H9 (cell line): ENCODE results near the gene TPPP. TPM values are rescaled to one million over a fixed set of nuclear protein-coding genes. Genes with fewer than 3 reads are reported as not detected.

ENCODE experiments used
- DNase-seq: peaks from one replicate; pipeline ENCODE4 v3.0.0-alpha.2; 2017
- H2AFZ ChIP-seq: one replicate; pipeline ENCODE4 v1.6.1; 2013; ENCODE audit warnings: mild to moderate bottlenecking, low read length, control low read depth, moderate library complexity
- H2AK5ac ChIP-seq: 2 replicates; pipeline ENCODE4 v1.6.1; 2013; ENCODE audit warnings: low read length, control low read depth, mixed read lengths; ENCODE audit not compliant: insufficient read length
- H2BK120ac ChIP-seq: one replicate; pipeline ENCODE4 v1.6.1; 2013; ENCODE audit warnings: low read depth, mild to moderate bottlenecking, low read length, control low read depth, inconsistent platforms; ENCODE audit not compliant: poor library complexity, severe bottlenecking
- H2BK12ac ChIP-seq: 2 replicates; pipeline ENCODE4 v1.6.1; 2013; ENCODE audit warnings: low read length, control low read depth, mixed read lengths, low read depth; ENCODE audit not compliant: insufficient read length
- H2BK15ac ChIP-seq: 2 replicates; pipeline ENCODE4 v1.6.1; 2013; ENCODE audit warnings: low read depth, low read length, control low read depth
- H2BK20ac ChIP-seq: one replicate; pipeline ENCODE4 v1.6.1; 2013; ENCODE audit warnings: low read depth, mild to moderate bottlenecking, low read length, control low read depth, inconsistent platforms; ENCODE audit not compliant: poor library complexity, severe bottlenecking
- H2BK5ac ChIP-seq: 2 replicates; pipeline ENCODE4 v1.6.1; 2013; ENCODE audit warnings: low read length, control low read depth, mixed read lengths; ENCODE audit not compliant: insufficient read length
- H3K14ac ChIP-seq: 2 replicates; pipeline ENCODE4 v1.6.1; 2013; ENCODE audit warnings: low read length, control low read depth; ENCODE audit not compliant: insufficient read depth
- H3K18ac ChIP-seq: 2 replicates; pipeline ENCODE4 v1.6.1; 2013; ENCODE audit warnings: low read depth, mild to moderate bottlenecking, mixed read lengths, low read length, control low read depth; ENCODE audit not compliant: insufficient read length
- H3K23ac ChIP-seq: 2 replicates; pipeline ENCODE4 v1.6.1; 2013; ENCODE audit warnings: low read length, control low read depth, mixed read lengths, low read depth; ENCODE audit not compliant: insufficient read length
- H3K23me2 ChIP-seq: 2 replicates; pipeline ENCODE4 v1.6.1; 2013; ENCODE audit warnings: low read depth, mild to moderate bottlenecking, mixed read lengths, low read length, control low read depth; ENCODE audit not compliant: insufficient read length, poor library complexity, severe bottlenecking
- H3K27ac ChIP-seq: 2 replicates; pipeline ENCODE4 v1.5.1; 2013; ENCODE audit warnings: low read length, control low read depth, mixed read lengths, low read depth; ENCODE audit not compliant: insufficient read length
- H3K27me3 ChIP-seq: 2 replicates; pipeline ENCODE4 v1.6.1; 2013; ENCODE audit warnings: low read length, control low read depth, inconsistent platforms; ENCODE audit not compliant: insufficient read depth
- H3K4ac ChIP-seq: 2 replicates; pipeline ENCODE4 v1.6.1; 2013; ENCODE audit warnings: low read depth, mild to moderate bottlenecking, control low read depth, inconsistent platforms, low read length, moderate library complexity
- H3K4me1 ChIP-seq: 2 replicates; pipeline ENCODE4 v1.6.1; 2013; ENCODE audit warnings: low read length, control low read depth, inconsistent platforms; ENCODE audit not compliant: insufficient read depth
- H3K4me2 ChIP-seq: 2 replicates; pipeline ENCODE4 v1.6.1; 2013; ENCODE audit warnings: low read length, control low read depth, mixed read lengths; ENCODE audit not compliant: insufficient read length, insufficient read depth
- H3K56ac ChIP-seq: 2 replicates; pipeline ENCODE4 v1.6.1; 2013; ENCODE audit warnings: low read depth, mild to moderate bottlenecking, mixed read lengths, low read length, control low read depth; ENCODE audit not compliant: insufficient read length
- H3K79me1 ChIP-seq: 2 replicates; pipeline ENCODE4 v1.6.1; 2013; ENCODE audit warnings: low read depth, mild to moderate bottlenecking, moderate library complexity, low read length, control low read depth, inconsistent platforms; ENCODE audit not compliant: insufficient read depth, poor library complexity, severe bottlenecking
- H3K79me2 ChIP-seq: 2 replicates; pipeline ENCODE4 v1.6.1; 2013; ENCODE audit warnings: low read length, control low read depth, inconsistent platforms; ENCODE audit not compliant: insufficient read depth
- H3K9ac ChIP-seq: 2 replicates; pipeline ENCODE4 v1.6.1; 2013; ENCODE audit warnings: low read length, control low read depth, mixed read lengths; ENCODE audit not compliant: insufficient read length; ENCODE audit errors: extremely low read depth
- H3K9me3 ChIP-seq: one replicate; pipeline ENCODE4 v1.6.1; 2013; ENCODE audit warnings: low read depth, low read length, inconsistent platforms; ENCODE audit not compliant: control insufficient read depth
- H3T11ph ChIP-seq: one replicate; pipeline ENCODE4 v1.6.1; 2013; ENCODE audit warnings: mild to moderate bottlenecking, low read length, control low read depth, inconsistent platforms
- H4K20me1 ChIP-seq: one replicate; pipeline ENCODE4 v1.6.1; 2013; ENCODE audit not compliant: control insufficient read depth, insufficient read length, insufficient read depth
- H4K5ac ChIP-seq: 2 replicates; pipeline ENCODE4 v1.6.1; 2013; ENCODE audit warnings: low read depth, mild to moderate bottlenecking, mixed read lengths, low read length, control low read depth; ENCODE audit not compliant: insufficient read length
- H4K8ac ChIP-seq: replicated peaks from 2 replicates; pipeline ENCODE4 v1.6.1; 2013; ENCODE audit warnings: low read length, control low read depth, mixed read lengths, low read depth; ENCODE audit not compliant: insufficient read length
- H4K91ac ChIP-seq: 2 replicates; pipeline ENCODE4 v1.6.1; 2013; ENCODE audit warnings: low read depth, mild to moderate bottlenecking, moderate library complexity, mixed read lengths, low read length, control low read depth; ENCODE audit not compliant: insufficient read length
- H3K27ac Mint-ChIP-seq, 3 experiments: 2 replicates in 2 of 3; 3 replicates in 1 of 3; pipeline ENCODE4 v1.8.0; 2020 to 2021; ENCODE audit warnings: mixed read lengths in 3 of 3, mild to moderate bottlenecking in 1 of 3, moderate library complexity in 1 of 3
- H3K27me3 Mint-ChIP-seq: 2 replicates; pipeline ENCODE4 v1.8.0; 2021; ENCODE audit warnings: low read depth, mild to moderate bottlenecking, moderate library complexity, mixed read lengths
- H3K36me3 Mint-ChIP-seq, 3 experiments: 2 replicates in 2 of 3; 3 replicates in 1 of 3; pipeline ENCODE4 v1.8.0; 2020 to 2021; ENCODE audit warnings: low read depth in 3 of 3, mixed read lengths in 3 of 3; ENCODE audit not compliant: insufficient read depth in 1 of 3
- H3K4me1 Mint-ChIP-seq, 2 experiments: 2 replicates each; pipeline ENCODE4 v1.8.0; 2020; ENCODE audit warnings: mixed read lengths in 2 of 2
- H3K4me3 Mint-ChIP-seq, 2 experiments: 2 replicates in 1 of 2; 3 replicates in 1 of 2; pipeline ENCODE4 v1.8.0; 2020 to 2021; ENCODE audit warnings: mild to moderate bottlenecking in 2 of 2, mixed read lengths in 2 of 2, moderate library complexity in 1 of 2
- H3K9me3 Mint-ChIP-seq, 2 experiments: 2 replicates in 1 of 2; 3 replicates in 1 of 2; pipeline ENCODE4 v1.8.0; 2020; ENCODE audit warnings: mild to moderate bottlenecking in 2 of 2, mixed read lengths in 2 of 2, moderate library complexity in 1 of 2
- WGBS: extraction: QIAGEN DNeasy Blood & Tissue Kit; methylation state at CpG from one replicate; pipeline ENCODE4 v1.1.7; 2013; ENCODE audit warnings: missing lambda C conversion rate, low lambda C conversion rate, mixed read lengths; ENCODE audit not compliant: insufficient read length; ENCODE audit errors: extremely low coverage; 5-methylcytosine and 5-hydroxymethylcytosine counted together
- total RNA-seq: library from RNA; stranded (reverse); gene quantifications from 2 replicates; pipeline ENCODE4 v1.2.1, GENCODE V29; 2021
- TF ChIP-seq, protein P1 (sequence below): fragments of 200-600 bp; sonication (generic); conservative IDR thresholded peaks from 3 replicates; pipeline ENCODE4 v1.8.0; 2021; ENCODE audit warnings: antibody characterized with exemption, mild to moderate bottlenecking

The TPPP gene
- total RNA-seq, 1 experiment from 2014 or later, result 0.44 TPM

DNA sequence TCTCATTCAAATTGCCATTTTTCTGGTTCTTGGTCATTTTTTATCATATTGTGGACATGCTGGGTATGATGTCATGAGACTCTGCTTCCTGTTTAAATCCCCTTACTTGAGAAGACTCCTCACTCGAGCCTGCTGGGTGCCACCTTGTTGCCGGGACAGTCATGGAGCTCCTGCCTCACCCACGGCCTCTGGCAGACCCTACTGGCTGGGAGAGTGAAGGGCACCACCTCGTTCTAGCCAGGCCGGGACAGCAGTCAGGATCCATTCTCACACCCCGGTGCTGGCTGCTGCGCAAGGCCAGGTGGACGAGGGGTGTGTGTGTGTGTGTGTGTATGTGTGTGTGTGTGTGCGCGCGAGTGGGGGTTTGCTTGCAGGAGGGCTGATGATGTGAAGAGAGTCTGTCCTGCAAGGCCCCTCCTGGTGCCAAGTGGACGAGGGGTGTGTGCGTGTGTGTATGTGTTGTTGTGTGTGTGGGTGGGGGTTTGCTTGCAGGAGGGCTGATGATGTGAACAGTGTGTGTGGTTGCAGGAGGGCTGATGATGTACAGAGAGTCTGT is 76.6 kb downstream of the TPPP start:
- no peak overlapping the region for H2BK120ac ChIP-seq
- Mint-ChIP-seq H3K4me3 (no peak overlapping the region), H3K27ac (peak overlapping the region in 2 of 3 experiments; percentile 17 to 50; a peak in 3 of 7 replicates), H3K9me3 (peaks cover 4 to 10% of the 10 kb centered on the region in 2 experiments), H3K36me3 (peaks cover 42 to 69% (median 56%) of the 10 kb centered on the region in 3 experiments), H3K27me3 (peaks cover 1% of the 10 kb centered on the region; the same call in 1 of the 2 replicates), H3K4me1 (peaks cover 20 to 21% of the 10 kb centered on the region in 2 experiments)
- no peak overlapping the region for H2BK20ac ChIP-seq
- H3K4me2 ChIP-seq, result no peak overlapping the region
- DNase-seq, result no peak
- no peak overlapping the region for H3K9ac ChIP-seq
- H2BK15ac ChIP-seq, result no peak overlapping the region
- H2BK5ac ChIP-seq, result no peak overlapping the region
- no peak overlapping the region for H3T11ph ChIP-seq
- no peak overlapping the region for H3K23ac ChIP-seq
- H2AFZ ChIP-seq, result no peak overlapping the region
- H4K20me1 ChIP-seq, result no peaks in the 10 kb centered on the region
- H2BK12ac ChIP-seq, result no peak overlapping the region
- H3K4me1 ChIP-seq, result no peaks in the 10 kb centered on the region; the same call in 1 of the 2 replicates
- no peak overlapping the region for H4K8ac ChIP-seq
- no peak overlapping the region for H2AK5ac ChIP-seq
- peaks cover 9% of the 10 kb centered on the region for H3K79me1 ChIP-seq
- H3K23me2 ChIP-seq, result no peaks in the 10 kb centered on the region
- no CpG with 5 or more reads among the region's 13 CpGs for WGBS
- TF ChIP-seq, protein P1, sequence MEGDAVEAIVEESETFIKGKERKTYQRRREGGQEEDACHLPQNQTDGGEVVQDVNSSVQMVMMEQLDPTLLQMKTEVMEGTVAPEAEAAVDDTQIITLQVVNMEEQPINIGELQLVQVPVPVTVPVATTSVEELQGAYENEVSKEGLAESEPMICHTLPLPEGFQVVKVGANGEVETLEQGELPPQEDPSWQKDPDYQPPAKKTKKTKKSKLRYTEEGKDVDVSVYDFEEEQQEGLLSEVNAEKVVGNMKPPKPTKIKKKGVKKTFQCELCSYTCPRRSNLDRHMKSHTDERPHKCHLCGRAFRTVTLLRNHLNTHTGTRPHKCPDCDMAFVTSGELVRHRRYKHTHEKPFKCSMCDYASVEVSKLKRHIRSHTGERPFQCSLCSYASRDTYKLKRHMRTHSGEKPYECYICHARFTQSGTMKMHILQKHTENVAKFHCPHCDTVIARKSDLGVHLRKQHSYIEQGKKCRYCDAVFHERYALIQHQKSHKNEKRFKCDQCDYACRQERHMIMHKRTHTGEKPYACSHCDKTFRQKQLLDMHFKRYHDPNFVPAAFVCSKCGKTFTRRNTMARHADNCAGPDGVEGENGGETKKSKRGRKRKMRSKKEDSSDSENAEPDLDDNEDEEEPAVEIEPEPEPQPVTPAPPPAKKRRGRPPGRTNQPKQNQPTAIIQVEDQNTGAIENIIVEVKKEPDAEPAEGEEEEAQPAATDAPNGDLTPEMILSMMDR, result peak; percentile 34; the same call in 2 of the 3 replicates
- no peak overlapping the region for H3K56ac ChIP-seq
- no peaks in the 10 kb centered on the region for H3K9me3 ChIP-seq
- no peak overlapping the region; the same call in 1 of the 2 replicates for H3K14ac ChIP-seq
- H3K27ac ChIP-seq, result no peak overlapping the region
- H4K5ac ChIP-seq, result no peak overlapping the region
- no peak overlapping the region for H3K4ac ChIP-seq
- H3K18ac ChIP-seq, result no peak overlapping the region
- no peak overlapping the region for H4K91ac ChIP-seq
- H3K27me3 ChIP-seq, result no peaks in the 10 kb centered on the region
- H3K79me2 ChIP-seq, result peaks cover 22% of the 10 kb centered on the region
